HG02678 (cell line): Measurements from ENCODE around the gene LMAN2L.

ENCODE experiments used
- ATAC-seq: cut with Tn5 transposase; IDR thresholded peaks from one replicate; pipeline ENCODE4 v1.9.1; 2021; ENCODE audit warnings: mild to moderate bottlenecking, moderate library complexity; ENCODE audit not compliant: unreplicated experiment

The LMAN2L gene

DNA sequence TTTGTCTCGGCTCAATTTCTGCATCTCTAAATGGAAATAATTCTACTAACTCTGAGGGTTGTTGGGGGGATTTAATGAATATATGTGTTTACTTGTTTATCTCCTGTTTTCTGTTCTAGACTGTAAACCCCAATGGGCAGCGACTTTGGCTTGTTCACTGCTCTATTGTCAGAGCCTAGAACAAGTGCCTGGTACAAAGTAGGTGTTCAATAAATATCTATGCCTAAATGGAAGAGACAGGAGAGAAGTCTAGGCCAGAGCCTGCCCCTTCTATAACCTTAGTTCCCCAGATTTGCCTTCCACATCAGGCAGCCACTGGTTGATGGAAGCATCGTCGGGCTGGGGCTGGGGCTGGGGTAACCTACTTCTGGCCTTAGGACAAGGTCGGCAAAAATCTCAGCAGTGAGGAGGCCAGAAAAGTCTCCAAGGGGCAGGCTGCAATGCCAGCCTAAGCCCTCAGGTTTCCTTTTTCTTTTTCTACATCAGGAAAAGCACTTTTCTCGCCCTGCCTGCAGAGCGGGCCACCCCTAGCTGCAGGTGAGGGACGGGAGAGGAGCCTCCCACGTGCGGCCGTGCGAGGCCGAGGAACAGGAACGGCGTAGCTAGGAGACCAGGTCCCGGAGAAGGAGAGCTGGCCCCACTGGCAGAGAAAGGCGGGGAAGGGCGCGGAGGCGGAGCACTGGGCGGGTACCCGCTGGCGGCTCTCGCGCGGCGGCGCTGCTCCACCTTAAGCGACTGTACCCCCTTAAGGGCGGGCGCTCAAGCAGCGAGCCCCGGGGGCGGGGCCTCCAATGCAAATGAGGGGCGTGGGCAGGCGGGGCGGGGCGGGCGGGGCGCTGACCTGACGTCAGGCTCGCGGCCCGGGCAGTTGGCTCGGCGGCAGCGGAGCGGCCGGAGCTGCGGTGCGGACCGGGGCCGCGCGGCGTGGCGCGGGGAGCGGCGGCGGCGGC lies 20.4 kb upstream of the LMAN2L start, which contains the start of gene CNNM4:
CNNM4 (plus strand) TSS at position 867 of the 950 bp plus-strand sequence. CDS start 98 bp downstream, outside the sequence.
- ATAC-seq = peak; percentile 87

DNA sequence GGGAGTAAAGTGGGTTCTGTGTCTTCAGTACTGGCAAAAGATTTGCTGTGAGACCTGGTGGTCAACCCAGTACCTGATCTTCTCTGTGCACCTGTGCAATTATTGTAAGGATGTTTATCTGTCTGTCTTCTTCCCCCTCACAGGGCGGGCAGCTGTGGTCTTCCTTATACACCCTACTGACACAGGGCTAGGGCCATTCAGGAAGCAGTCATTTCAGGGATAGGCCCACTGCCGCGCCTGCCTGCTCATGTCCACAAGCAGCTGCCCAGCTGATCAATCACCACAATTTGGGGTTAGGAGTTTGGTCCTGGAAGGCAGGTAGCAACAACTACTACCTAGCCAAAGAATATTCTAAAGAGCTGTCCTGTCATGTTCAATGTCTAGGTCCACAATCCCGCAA lies 19.7 kb upstream of the LMAN2L start:
- ATAC-seq = no peak

DNA sequence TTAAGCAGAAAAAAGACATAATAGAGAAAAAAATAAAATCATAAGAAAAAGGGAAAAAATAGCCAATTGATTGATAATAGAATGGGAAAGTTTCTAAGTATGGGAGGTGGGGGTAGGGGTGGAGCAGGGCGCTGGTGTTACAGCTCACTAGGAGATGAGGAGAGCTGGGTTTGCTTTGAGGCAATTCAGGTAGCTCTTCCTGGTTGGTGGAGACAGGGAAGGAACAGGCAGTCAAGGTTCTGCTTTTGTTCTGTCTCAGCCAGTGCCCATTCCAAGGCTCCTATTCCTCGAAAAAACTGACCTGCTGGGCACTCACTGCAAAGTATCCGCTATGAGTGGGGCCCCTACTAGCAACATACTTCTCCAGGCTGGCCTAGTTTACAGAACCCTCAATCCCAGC lies 19.1 kb upstream of the LMAN2L start:
- ATAC-seq = no peak

DNA sequence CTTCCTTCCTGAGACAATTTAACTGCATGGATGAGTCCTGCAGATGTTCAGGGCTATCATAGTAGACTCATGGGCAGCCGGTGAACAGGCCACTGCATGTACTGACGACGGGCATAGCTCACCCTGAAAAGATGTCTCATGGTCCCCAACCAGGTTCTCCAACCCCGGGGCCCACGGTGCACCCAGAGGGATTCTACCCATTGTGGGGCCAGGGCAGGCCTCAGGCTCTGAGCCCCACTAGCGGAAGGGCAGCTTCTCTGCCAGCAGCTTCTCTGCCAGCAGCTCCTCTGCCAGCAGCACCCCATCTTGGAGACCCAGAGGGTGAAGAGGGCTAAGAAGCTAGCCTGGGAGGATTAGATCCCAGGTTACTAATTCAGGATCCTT lies 17.6 kb upstream of the LMAN2L start:
- ATAC-seq = no peak

DNA sequence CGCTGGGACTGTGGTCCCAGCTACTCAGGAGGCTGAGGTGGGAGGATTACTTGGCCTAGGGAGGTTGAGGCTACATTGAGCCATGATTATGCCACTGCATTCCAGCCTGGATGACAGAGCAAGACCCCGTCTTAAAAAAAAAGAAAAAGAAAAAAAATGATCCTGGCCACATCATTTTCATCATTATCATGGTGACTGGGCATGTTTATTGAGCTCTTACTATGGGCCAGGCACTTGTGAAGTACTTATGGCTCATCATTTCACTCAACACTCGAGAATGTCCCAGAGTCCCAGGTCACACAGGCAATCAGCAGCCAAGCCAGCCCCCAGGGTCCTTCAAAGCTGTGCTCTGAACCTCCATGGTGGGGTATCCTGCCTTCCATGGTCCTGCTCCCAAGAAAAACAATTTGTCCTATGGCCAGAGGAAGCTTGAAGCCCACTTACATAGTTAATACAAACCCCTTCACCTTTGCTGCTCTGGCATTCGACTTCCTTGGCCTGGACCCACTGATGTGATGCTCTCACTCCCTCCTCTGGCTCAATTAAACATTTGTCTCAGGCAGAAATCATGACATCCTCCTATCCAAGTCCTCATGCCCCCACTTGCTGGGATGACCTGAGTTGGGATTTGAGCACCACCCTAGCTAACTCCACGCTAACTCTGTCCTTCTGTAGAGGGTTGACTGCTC lies 17.1 kb upstream of the LMAN2L start:
- no peak for ATAC-seq

DNA sequence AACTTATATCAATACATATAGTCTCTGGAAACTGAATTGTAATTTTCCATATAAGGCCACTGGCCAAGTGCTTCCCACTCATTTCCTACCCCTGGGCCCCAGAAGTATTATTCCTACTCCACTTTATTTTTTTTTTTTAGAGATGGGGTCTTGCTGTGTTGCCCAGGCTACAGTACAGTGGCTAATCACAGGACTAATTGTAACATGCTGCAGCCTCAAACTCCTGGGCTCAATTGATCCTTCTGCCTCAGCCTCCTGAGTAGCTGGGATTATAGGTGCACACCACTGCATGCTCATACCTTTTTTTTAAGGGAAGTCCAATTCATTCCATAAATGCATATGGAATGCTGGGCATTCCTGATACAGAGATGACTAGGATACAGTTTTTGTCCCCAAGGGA lies 14.5 kb upstream of the LMAN2L start:
- no peak for ATAC-seq

DNA sequence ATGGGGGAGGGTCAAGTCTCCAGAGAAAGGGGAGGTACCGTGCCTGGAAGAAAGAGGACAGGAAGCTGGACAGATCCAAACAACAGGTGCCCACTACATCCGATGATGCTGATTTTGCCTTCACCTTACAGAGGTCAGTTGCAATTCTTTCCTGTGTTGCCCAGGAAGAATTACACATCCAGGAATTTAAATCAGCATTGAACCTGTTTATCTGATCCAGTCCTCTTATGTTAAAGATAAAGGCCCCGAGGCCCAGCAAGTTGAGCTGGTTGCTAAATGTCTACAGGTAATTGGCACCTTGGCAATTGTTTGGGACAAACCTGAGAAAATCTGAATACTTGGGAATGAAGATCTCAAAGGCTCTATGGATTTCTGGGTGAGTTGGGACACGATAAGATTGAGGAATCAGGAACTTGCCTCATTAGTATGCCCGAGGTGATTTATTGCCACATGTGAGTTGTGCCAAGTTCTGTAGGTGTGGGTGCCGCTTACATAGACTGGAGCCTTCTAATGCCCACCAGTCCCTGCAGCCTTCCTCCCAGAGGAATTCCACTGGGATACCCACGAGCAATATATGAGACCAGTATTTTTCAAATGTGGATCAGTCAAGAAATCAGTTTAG lies 13.9 kb upstream of the LMAN2L start:
- ATAC-seq = no peak

DNA sequence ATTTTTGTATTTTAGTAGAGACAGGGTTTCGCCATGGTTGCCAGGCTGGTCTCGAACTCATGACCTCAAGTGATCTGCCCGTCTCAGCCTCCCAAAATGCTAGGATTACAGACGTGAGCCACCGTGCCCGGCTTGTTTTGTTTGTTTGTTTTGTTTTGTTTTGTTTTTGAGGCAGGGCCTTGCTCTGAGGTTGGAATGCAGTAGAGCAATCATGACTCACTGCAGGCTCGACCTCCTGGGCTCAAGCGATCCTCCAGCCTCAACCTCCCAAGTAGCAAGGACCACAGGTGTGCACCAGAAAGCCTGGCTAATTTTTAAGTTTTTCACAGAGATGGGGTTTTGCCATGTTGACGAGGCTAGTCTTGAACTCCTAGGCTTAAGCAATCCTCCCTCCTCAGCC lies 11.9 kb upstream of the LMAN2L start:
- ATAC-seq = no peak

DNA sequence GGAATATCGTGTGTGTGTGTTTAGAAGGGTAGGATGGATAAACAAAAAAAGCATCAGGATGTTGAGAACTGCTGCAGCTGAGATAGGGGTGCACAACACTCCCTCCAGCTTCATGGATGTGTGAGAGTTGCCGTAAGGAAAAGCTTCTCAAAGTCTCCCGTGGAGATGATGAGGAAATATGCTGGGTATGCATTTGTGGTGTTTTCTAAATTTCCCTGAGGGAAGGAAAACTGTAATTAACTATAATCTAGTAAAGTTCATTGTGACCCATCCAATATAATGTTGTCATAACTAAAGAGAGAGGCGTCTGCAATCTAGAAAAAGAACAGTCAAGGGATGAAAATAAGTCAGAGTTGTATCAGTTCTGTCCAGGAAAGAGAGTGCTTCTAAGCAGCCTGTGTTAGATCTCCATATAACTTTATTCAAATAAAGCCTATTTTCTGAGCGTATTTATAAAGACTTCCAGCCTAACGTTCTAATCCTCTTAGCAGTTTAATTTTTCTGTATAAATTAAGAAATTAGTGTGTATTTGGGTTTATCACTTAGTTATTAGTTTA lies 7.3 kb upstream of the LMAN2L start:
- no peak for ATAC-seq

DNA sequence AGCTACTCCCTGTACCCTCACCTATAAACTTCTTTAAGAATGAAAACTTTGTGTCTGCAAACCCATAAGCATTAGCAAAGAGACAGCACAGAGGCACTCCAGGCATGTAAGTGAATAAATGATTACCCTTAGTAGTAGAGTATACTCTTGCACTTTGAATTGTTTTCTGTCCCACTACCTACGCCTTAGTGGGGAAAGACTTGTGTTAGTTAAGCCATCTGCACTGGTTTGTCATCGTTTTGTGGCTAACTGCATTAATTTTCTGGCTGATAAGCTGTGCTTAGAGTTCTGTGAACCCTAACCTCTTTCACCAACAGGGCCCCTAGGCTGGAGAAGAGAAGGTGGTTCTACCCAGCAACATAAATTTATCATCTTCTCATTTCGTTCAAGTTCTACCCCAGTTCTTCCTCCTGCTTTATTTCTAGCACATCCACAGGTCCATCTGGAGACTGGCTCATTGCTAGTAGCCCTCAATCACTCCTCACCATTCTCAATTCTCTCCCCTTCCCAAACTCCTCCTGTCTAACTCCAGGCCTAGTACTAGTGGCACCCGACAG lies 710 bp downstream of the LMAN2L start:
- no peak for ATAC-seq

DNA sequence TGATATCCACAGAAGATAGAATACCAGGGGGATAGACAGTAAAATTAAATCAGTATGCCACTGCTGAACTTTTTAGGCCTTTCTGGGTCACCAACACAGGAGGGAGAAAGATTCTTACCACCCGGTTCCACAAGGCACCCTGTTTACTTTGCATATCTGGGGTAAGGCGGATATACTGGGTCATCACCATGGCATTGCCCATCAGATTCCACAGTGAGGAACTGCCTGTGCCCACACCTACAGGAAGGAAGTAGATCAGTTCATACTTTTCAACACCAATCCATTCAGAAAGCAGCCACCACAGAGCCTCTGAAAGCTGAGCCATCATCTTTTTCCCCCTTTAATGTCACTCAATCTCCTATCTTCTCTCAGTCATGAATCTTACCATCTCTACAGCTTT lies 2.0 kb downstream of the LMAN2L start:
- ATAC-seq = no peak

DNA sequence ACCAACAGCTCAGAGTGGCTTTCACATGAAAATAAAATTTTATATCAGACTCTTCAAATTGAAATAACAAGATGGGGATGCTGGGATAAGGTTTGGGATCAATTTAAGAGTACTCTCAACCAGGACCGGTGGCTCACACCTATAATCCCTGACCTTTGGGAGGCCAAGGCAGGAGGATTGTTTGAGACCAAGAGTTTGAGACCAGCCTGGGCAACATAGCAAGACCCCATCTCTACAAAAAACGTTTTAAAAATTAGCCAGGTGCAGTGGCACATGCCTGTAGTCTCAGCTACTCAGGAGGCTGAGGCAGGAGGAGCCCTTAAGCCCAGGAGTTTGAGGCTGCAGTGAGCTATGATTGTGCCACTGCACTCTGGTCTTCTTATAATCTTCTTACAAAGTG lies 2.6 kb downstream of the LMAN2L start:
- ATAC-seq = no peak

DNA sequence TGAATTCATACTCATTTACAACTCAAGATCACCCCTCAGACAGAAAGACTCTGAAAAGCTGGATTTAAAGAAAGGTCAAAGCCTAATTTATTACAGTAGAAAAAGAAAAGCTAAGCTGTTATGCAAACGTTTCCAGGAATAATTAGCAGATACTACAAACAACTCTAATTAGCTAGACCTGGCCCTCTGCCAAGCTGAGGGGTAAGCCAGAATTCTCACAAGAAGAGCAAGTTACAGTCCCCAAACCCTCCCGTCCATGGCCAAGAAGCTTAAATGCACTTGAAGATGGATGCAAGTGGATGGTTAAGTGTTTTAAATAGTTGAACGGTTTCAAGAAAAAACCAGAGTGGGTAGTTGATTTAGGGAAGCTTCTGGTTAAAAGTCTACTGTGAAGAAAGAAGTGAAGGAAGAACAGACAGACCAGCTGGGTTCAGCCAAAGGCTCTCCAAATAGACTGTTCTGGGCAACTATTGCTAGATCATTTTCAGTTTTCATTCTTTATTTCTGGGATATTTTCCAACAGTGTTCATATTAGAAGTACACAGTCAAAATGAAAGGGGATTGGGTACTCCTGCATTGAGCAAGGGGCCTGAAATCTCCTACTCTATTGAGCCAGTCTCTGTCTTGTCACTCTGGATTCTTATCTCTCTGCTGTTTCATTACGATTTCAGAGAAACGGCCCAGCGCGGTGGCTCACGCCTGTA lies 4.8 kb downstream of the LMAN2L start:
- ATAC-seq = no peak

DNA sequence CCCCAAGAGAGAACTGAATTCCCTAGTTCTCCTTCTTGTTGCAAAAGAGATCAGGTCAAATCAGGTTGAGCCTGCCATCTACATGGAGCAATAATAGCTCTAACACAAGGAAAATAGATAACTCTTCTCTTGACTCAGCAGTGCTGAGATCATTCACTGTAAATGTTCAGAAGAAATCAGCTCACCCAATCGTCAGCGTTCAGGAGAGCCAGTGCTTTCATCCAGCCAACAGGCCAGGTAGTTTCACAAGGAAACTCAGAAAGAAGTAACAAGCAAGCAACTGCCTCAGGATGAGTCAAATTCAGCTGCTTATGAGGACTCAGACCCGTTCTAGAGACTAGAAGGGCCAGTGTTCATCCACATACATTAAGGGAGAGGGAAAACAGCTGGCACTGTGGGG lies 5.9 kb downstream of the LMAN2L start:
- ATAC-seq = no peak

DNA sequence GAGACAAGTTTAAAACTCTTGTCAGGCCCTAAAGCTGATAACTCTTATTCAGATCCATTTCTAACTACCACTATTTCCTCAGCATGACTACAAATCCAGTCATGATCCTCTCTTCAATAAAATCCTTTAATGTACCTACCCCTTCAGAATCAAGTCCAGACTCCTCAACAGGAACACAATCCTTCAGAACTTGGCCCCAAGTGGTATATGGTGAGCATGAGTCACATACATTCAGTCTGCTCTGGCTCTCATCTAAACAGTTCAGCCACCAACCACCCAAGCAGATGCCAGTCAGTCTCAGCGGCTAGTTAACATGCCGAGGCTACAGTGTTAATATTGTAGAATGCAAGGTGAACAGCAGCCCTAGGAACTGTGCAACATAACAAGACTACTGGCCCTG lies 9.7 kb downstream of the LMAN2L start:
- no peak for ATAC-seq

DNA sequence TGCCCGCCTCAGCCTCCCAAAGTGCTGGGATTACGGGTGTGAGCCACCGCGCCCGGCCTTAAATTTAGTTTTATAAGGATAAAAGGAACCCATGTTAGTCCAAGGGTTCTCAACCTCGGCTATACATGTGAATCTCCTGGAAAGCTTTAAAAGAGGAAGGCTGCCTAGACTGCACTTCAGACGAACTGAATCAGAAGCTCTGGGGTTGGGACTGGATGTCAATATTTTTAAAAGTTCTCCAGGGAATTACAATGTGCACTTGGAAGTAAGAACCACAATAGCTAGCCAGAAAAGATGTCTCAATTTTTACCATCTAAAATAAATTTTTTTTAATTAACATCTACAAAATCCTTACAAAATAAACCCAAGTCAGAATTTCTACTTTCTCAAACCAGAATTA lies 10.1 kb downstream of the LMAN2L start:
- ATAC-seq = no peak

DNA sequence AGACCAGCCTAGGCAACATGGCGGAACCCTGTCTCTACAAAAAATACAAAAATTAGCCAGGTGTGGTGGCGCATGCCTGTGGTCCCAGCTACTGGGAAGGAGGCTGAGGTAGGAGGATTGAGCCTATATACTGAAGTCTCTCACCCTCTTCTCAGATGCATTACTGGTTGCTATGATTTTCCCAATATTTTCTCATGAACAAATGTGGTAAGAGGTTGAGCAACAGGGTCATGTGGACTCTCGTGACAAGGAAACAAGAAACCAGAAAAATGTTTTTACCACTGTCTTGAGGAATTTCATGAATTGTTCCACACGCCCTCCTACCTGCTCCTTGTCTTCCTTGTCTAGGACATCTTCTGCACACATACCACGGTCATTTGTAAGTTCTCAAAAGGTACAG lies 12.4 kb downstream of the LMAN2L start:
- ATAC-seq = no peak

DNA sequence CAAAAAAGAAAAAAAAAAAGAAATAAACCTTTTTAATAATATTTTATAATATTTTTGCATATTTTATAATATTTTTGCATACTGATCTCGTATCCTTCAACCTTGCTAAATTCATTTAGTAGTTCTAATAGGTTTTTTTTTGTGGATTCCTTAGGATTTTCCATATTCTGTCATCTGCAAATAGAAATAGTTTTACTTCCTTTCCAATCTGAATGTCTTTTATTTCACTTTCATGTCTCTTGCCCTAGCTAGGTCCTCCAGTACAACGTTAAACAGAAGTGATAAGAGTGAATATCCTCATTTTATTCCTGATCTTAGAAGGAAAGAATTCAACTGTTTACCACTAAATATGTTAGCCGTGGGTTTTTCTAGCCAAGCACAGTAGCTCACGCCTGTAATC lies 13.7 kb downstream of the LMAN2L start:
- ATAC-seq = no peak

DNA sequence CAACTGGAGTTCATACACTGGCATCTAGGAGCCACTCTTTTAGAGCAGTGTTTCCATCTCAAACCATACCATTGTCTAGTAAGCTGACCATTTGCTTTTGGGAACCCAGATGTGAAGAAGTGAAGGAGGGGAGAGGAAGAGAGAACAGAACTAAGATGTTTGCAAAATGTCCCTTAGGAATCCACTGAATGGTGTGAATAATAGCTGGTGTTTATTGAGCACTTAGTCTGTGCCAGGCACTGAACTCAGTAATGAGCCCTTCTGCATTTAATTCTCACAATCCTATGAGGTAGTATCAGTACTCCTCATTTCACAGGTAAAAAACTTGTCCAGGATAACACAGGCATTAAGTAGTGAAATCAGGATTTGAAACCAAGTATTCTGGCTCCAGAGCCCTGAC lies 23.5 kb downstream of the LMAN2L start:
- no peak for ATAC-seq

DNA sequence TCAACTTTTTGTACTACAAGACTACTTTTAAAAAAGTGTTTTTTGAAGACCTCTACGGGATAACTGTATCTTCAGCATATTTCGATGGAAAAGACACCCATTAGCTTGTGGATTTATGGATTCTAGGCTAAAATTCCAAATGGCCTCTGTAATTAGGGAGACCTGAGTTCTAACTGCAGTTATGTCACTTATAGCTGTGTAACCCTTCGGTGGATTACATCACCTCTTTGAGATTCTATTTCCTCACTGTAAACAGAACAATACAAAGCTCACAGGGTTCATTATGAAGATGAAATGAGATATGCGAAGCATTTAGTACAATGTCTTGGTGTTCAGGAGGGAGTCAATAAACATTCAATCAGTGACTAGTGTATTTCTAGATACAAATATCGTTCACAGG lies 24.2 kb downstream of the LMAN2L start:
- ATAC-seq = no peak

DNA sequence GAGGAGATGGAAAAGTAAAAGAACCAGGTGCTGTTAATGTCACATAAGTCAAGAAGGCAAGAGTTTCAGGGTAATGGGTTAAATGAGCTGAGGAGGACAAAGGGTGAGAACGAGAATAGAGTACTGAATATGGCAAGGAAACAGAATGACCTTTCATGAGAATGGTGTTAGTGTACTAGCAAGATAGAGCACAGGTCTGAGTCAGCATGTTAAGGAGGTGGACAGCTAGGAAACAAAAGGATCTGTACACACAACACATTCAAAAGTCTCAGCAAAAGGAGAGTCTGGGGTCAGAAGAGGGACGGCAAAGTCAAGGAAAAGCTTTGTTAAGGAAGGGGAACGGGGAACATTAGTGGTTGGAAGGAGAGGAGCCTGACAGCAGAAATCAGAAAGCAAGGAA lies 28.9 kb downstream of the LMAN2L start:
- ATAC-seq = no peak
